Neural crest cell (in vitro differentiated cells): ENCODE data around the gene ARHGAP36. TPM values are rescaled to one million over a fixed set of nuclear protein-coding genes. Genes with fewer than 3 reads are reported as not detected.

Experiments
- DNase-seq: peaks from one replicate; pipeline ENCODE4 v3.0.0; 2021; ENCODE audit warnings: low read depth, mixed read lengths, low spot score
- H3K27ac Mint-ChIP-seq: one replicate; pipeline ENCODE4 v1.8.0; 2021; ENCODE audit warnings: mild to moderate bottlenecking, mixed read lengths; ENCODE audit not compliant: unreplicated experiment
- H3K27me3 Mint-ChIP-seq: 2 replicates; pipeline ENCODE4 v1.8.0; 2021; ENCODE audit warnings: low read depth, mild to moderate bottlenecking, mixed read lengths
- H3K36me3 Mint-ChIP-seq: 2 replicates; pipeline ENCODE4 v1.8.0; 2021; ENCODE audit warnings: low read depth, mild to moderate bottlenecking, mixed read lengths
- H3K4me1 Mint-ChIP-seq: 2 replicates; pipeline ENCODE4 v1.8.0; 2021; ENCODE audit warnings: mixed read lengths
- H3K4me3 Mint-ChIP-seq: one replicate; pipeline ENCODE4 v1.8.0; 2021; ENCODE audit warnings: mild to moderate bottlenecking, mixed read lengths
- H3K9me3 Mint-ChIP-seq: 2 replicates; pipeline ENCODE4 v1.8.0; 2021; ENCODE audit warnings: mixed read lengths
- CTCF ChIP-seq: fragments of 200-600 bp; sonication (generic); conservative IDR thresholded peaks from 2 replicates; pipeline ENCODE4 v1.5.0; 2021; ENCODE audit warnings: antibody characterized with exemption, mild to moderate bottlenecking
- total RNA-seq: library from RNA; stranded (reverse); gene quantifications from 2 replicates; pipeline ENCODE4 v1.2.1, GENCODE V29; 2021

The ARHGAP36 gene
- total RNA-seq, 1 donor from 2014 or later: 2.4 TPM

DNA sequence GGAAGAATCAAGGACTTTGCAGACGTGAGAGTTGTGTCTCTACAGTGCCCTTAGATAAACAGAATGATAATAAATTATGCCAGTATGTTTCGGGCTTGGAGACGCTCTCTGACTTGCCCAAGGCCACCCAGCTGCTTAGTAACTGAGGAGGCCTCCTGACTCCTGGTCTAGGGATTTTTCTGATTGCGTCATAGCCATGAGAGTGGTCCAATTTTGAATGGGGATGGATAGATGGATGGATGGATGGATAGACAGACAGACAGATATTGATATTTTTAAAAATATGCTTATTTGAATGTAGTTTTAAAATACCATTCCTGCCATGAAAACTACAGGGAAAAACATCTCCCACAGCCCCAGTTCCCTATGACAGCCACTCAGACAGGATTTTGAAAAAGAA is 15.5 kb downstream of the ARHGAP36 start:
- Mint-ChIP-seq H3K9me3 (no peaks in the 10 kb centered on the region), H3K27me3 (peaks cover 9% of the 10 kb centered on the region), H3K36me3 (no peaks in the 10 kb centered on the region), H3K4me1 (no peaks in the 10 kb centered on the region), H3K27ac (no peak overlapping the region), H3K4me3 (no peak overlapping the region)
- no peak for DNase-seq
- no peak for TF ChIP-seq CTCF

DNA sequence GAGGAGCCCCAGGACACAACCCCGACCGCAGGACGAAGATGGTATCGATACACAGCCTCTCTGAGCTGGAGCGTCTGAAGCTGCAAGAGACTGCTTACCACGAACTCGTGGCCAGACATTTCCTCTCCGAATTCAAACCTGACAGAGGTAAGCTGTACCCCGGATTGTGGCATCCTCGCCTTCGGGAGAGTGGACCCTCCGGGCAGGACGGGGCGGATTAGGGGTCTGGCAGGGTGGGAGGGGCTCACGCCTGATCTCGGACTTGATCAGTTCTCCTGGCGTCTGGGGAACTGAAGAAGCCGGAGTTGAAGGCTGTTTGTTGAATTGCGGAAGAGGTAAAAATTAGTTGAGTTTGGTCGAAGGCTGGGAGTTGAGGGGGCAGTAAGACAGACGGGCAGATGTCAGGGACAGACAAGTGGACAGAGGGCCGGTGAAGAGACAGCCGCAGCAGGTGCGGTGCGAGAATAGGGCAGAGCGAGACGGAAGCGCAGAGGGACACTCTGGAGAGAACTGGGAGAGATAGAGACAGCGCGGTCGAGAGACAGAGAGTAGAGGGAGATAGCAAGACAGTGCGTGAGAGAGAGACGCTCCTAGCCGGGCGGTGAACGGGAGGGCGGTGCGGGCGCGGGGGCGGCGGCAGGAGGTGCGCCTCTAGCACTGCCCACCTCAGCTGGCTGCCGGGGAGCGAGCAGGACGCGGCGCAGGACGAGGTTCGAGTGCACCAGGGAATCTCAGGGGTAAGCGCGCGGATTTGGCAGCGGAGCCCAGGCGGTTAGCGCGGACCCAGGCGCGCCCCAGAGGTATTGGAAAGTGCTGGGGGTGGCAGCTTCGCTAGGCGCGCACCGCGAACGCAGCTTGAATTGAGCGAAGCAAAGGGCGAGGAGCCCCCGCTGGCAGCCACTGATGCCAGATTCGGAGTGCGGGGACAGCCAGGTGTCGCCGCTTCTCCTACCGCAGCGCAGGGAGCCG is 23.9 kb downstream of the ARHGAP36 start:
- peaks cover 93% of the 10 kb centered on the region for H3K27me3 Mint-ChIP-seq
- no peak overlapping the region for H3K4me3 Mint-ChIP-seq
- peaks cover 13% of the 10 kb centered on the region for H3K4me1 Mint-ChIP-seq
- H3K9me3 Mint-ChIP-seq: peaks cover 4% of the 10 kb centered on the region
- DNase-seq: no peak
- H3K36me3 Mint-ChIP-seq: no peaks in the 10 kb centered on the region
- H3K27ac Mint-ChIP-seq: no peak overlapping the region
- no peak for TF ChIP-seq CTCF

DNA sequence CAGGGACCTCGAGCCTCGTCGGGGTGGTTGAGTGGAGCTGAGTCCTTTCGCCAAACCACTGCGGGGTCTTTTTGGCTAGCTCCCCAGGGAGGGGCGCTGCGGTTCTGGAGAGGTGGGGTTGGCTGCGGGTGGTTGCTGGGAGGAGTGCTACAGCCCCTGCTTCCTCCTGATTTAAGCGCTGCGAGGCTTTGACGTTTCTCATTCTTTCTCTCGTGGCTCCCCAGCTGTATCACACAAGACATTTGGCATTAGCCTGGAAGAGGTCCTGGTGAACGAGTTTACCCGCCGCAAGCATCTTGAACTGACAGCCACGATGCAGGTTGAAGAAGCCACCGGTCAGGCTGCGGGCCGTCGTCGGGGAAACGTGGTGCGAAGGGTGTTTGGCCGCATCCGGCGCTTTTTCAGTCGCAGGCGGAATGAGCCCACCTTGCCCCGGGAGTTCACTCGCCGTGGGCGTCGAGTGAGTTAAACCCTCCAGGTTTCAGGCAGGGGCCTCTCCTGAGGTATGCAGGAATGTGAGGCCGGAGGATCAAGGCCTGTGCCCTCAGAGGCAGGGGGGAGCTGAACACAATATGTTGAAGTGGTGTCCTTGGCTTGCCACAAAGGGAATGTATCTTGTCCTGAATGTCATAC is 25.5 kb downstream of the ARHGAP36 start:
- Mint-ChIP-seq H3K27me3 (peaks cover 99% of the 10 kb centered on the region), H3K27ac (no peak overlapping the region), H3K9me3 (peaks cover 7% of the 10 kb centered on the region), H3K36me3 (peaks cover 4% of the 10 kb centered on the region), H3K4me1 (peaks cover 13% of the 10 kb centered on the region), H3K4me3 (no peak overlapping the region)
- no peak for DNase-seq
- TF ChIP-seq CTCF: no peak

- Mint-ChIP-seq H3K27me3 (peaks cover 99% of the 10 kb centered on the region), H3K9me3 (peaks cover 7% of the 10 kb centered on the region), H3K36me3 (peaks cover 4% of the 10 kb centered on the region), H3K4me3 (no peak overlapping the region), H3K4me1 (peaks cover 13% of the 10 kb centered on the region), H3K27ac (no peak overlapping the region)
- DNase-seq: no peak
- TF ChIP-seq CTCF: no peak
These were observed 26.0 kb downstream of the ARHGAP36 start for GRCh38 chrX:131084145-131084544.

DNA sequence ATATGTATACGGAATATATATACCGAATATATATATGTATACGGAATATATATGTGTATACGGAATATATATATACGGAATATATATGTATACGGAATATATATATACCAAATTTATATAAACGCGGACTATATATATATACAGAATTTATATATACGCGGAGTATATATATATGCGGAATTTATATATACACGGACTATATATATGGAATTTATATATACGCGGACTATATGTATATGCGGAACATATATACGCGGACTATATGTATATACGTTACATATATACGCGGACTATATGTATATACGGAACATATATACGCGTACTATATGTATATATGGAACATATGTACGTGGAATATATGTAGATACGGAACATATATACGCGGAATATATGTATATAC is 78.6 kb downstream of the ARHGAP36 start:
- Mint-ChIP-seq H3K27me3 (no peaks in the 10 kb centered on the region), H3K36me3 (no peaks in the 10 kb centered on the region), H3K27ac (no peak overlapping the region), H3K9me3 (no peaks in the 10 kb centered on the region), H3K4me1 (no peaks in the 10 kb centered on the region), H3K4me3 (no peak overlapping the region)
- no peak for DNase-seq
- no peak for TF ChIP-seq CTCF
